CD14-positive monocyte (primary cell): ENCODE data around the gene UBE2O. TPM values are rescaled to one million over a fixed set of nuclear protein-coding genes. Genes with fewer than 3 reads are reported as not detected.

Experiments
- DNase-seq, 3 donors: peaks; one replicate each; pipeline ENCODE4 v3.0.0-alpha.2; 2011 to 2022
- H2AFZ ChIP-seq: 2 replicates; pipeline ENCODE4 v1.6.0; 2012; ENCODE audit warnings: mild to moderate bottlenecking, low read depth, low read length, inconsistent platforms; ENCODE audit not compliant: insufficient read depth, poor library complexity, severe bottlenecking
- H3K27ac ChIP-seq, 2 donors: 1 replicate in 1 of 2; 2 replicates in 1 of 2; pipeline ENCODE4 v1.5.1; 2012 to 2013; ENCODE audit warnings: low read length in 2 of 2, control low read depth in 1 of 2, inconsistent platforms in 1 of 2, low read depth in 1 of 2, mild to moderate bottlenecking in 1 of 2
- H3K27me3 ChIP-seq, 2 donors: one replicate each; pipeline versions ENCODE4 v1.6.0 to v1.6.1; 2011 to 2013; ENCODE audit warnings: low read length in 2 of 2; ENCODE audit not compliant: control insufficient read depth in 2 of 2, insufficient read depth in 2 of 2
- H3K36me3 ChIP-seq, 2 donors: replicated peaks in 1 of 2; 1 replicate in 1 of 2; 2 replicates in 1 of 2; pipeline versions ENCODE4 v1.5.1 to v1.6.1; 2012 to 2013; ENCODE audit warnings: low read length in 2 of 2, control low read depth in 1 of 2, inconsistent platforms in 1 of 2, mild to moderate bottlenecking in 1 of 2; ENCODE audit not compliant: insufficient read depth in 2 of 2, control insufficient read depth in 1 of 2
- H3K4me1 ChIP-seq, 2 donors: 1 replicate in 1 of 2; 2 replicates in 1 of 2; pipeline versions ENCODE4 v1.5.1 to v1.6.1; 2012 to 2013; ENCODE audit warnings: low read length in 2 of 2, control low read depth in 1 of 2, inconsistent platforms in 1 of 2, mild to moderate bottlenecking in 1 of 2, moderate library complexity in 1 of 2; ENCODE audit not compliant: insufficient read depth in 2 of 2, control insufficient read depth in 1 of 2
- H3K4me2 ChIP-seq: replicated peaks from 2 replicates; pipeline ENCODE3; 2012; ENCODE audit warnings: low read length, moderate library complexity, mild to moderate bottlenecking; ENCODE audit not compliant: poor library complexity, severe bottlenecking; ENCODE audit errors: extremely low read depth
- H3K4me3 ChIP-seq, 3 experiments: fragments of 200-600 bp in 1 of 3; sonication (generic) in 1 of 3; replicated peaks in 1 of 3; 1 replicate in 2 of 3; 2 replicates in 1 of 3; pipeline ENCODE4 v1.5.1; 2011 to 2013; ENCODE audit warnings: low read length in 3 of 3, mild to moderate bottlenecking in 3 of 3, control low read depth in 2 of 3, low read depth in 2 of 3, inconsistent platforms in 1 of 3, moderate library complexity in 1 of 3
- H3K79me2 ChIP-seq: 2 replicates; pipeline ENCODE4 v1.6.0; 2012; ENCODE audit warnings: mild to moderate bottlenecking, control low read depth, inconsistent platforms, low read length, moderate library complexity; ENCODE audit not compliant: insufficient read depth
- H3K9ac ChIP-seq: 2 replicates; pipeline ENCODE4 v1.6.0; 2017; ENCODE audit warnings: low read length, mild to moderate bottlenecking; ENCODE audit not compliant: insufficient read depth, poor library complexity, severe bottlenecking
- H3K9me3 ChIP-seq, 2 donors: replicated peaks in 1 of 2; 1 replicate in 1 of 2; 2 replicates in 1 of 2; pipeline versions ENCODE4 v1.5.1 to v1.6.1; 2012 to 2013; ENCODE audit warnings: low read length in 2 of 2, control low read depth in 1 of 2; ENCODE audit not compliant: control insufficient read depth in 1 of 2, insufficient read depth in 1 of 2
- H4K20me1 ChIP-seq: 2 replicates; pipeline ENCODE4 v1.6.0; 2012; ENCODE audit warnings: mild to moderate bottlenecking, low read length, control low read depth, moderate library complexity; ENCODE audit not compliant: insufficient read depth
- H3K27ac Mint-ChIP-seq, 7 donors: one replicate each; pipeline ENCODE4 v1.8.0; 2020; ENCODE audit warnings: mild to moderate bottlenecking in 7 of 7, mixed read lengths in 7 of 7, moderate library complexity in 6 of 7, inconsistent platforms in 2 of 7
- H3K27me3 Mint-ChIP-seq, 3 donors: one replicate each; pipeline ENCODE4 v1.8.0; 2021 to 2022; ENCODE audit warnings: low read depth in 3 of 3, mild to moderate bottlenecking in 3 of 3, mixed read lengths in 3 of 3, moderate library complexity in 3 of 3, inconsistent platforms in 1 of 3
- H3K36me3 Mint-ChIP-seq, 2 donors: one replicate each; pipeline ENCODE4 v1.8.0; 2020; ENCODE audit warnings: mixed read lengths in 2 of 2, inconsistent platforms in 1 of 2, mild to moderate bottlenecking in 1 of 2
- H3K4me1 Mint-ChIP-seq: one replicate; pipeline ENCODE4 v1.8.0; 2020; ENCODE audit warnings: mild to moderate bottlenecking, mixed read lengths
- H3K4me3 Mint-ChIP-seq, 2 donors: one replicate each; pipeline ENCODE4 v1.8.0; 2020; ENCODE audit warnings: mild to moderate bottlenecking in 2 of 2, mixed read lengths in 2 of 2, moderate library complexity in 1 of 2
- H3K9me3 Mint-ChIP-seq, 7 donors: one replicate each; pipeline ENCODE4 v1.8.0; 2020 to 2022; ENCODE audit warnings: mixed read lengths in 7 of 7, mild to moderate bottlenecking in 6 of 7, moderate library complexity in 6 of 7, inconsistent platforms in 2 of 7
- WGBS: methylation state at CpG from one replicate; pipeline ENCODE4 v1.1.5; 2013; ENCODE audit warnings: missing lambda C conversion rate; ENCODE audit not compliant: insufficient coverage; 5-methylcytosine and 5-hydroxymethylcytosine counted together
- intact Hi-C, 2 donors: fragments of 100-400 bp; cut with micrococcal nuclease; formaldehyde crosslinking; loops; one replicate each; pipeline versions ENCODE4 v1.15.0 to v1.15.1; 2023
- polyA plus RNA-seq, 3 donors: library from polyadenylated mRNA; depleted of rRNA in 1 of 3; unstranded in 2 of 3; stranded (reverse) in 1 of 3; fragments of 300-500 nt in 2 of 3; fragments of >200 nt in 1 of 3; fragmentation: Illumina TruSeq in 2 of 3; gene quantifications; 1 replicate in 2 of 3; 2 replicates in 1 of 3; pipeline ENCODE4 v1.2.3, GENCODE V29; 2012 to 2021
- TF ChIP-seq, protein P1 (sequence below): fragments of 200-600 bp; IDR thresholded peaks from one replicate; pipeline ENCODE4 v1.8.0; 2022; ENCODE audit warnings: antibody characterized with exemption, mild to moderate bottlenecking

The UBE2O gene
- polyA plus RNA-seq, 3 donors, result 1.3 to 15.1 (median 4.5) TPM

DNA sequence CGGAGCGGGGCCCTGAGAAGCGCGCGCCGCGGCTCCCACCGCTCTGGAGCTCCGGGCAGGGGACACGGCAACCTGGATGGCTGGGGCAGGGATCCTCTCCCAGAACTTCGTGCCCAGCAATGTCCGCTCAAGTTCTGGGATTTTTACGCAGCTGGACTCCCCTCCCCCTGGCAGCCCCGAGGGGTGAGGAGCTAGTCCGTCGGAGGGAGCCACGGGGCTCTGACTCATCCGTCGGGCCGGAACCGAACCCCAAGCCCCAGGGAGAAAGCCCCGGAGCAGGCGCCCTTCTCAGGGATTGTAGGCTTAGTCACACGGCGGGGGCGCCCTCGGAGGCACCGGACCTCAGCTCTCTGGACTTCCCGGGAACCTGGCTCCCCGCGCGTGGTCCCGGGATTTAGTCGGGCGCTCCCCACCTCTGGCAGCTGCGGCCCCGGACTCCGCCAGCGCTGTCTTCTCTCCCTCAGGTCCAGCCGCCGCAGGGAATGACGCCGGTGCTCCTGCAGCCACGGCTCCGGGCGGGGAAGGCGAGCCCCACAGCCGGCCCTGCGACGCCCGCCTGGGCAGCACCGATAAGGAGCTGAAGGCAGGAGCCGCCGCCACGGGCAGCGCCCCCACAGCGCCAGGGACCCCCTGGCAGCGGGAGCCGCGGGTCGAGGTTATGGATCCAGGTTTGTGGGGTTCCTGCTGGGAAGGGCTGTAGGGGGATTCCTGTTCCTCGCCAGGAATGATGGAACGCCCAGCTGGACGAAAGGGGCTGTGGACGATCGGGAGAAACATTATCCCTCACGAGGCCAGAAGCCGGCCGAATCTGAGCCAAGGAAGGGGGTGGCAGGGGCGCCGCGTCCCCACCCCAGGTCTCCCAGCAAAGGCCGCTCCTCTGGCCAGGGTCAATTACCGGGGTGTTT is 67.7 kb downstream of the UBE2O start:
- peak overlapping the region; percentile 81 to 85 for H3K4me3 Mint-ChIP-seq
- peaks cover 42 to 57% of the 10 kb centered on the region in 2 donors for H3K4me1 ChIP-seq
- peaks cover 2 to 17% (median 8%) of the 10 kb centered on the region in 3 donors for H3K27me3 Mint-ChIP-seq
- no peaks in the 10 kb centered on the region for H3K79me2 ChIP-seq
- peak overlapping the region; percentile 81 for H2AFZ ChIP-seq
- peak overlapping the region in 5 of 7 donors; percentile 64 to 80 (median 72) for H3K27ac Mint-ChIP-seq
- peaks cover 6 to 17% of the 10 kb centered on the region in 2 donors for H3K36me3 Mint-ChIP-seq
- TF ChIP-seq, protein P1, sequence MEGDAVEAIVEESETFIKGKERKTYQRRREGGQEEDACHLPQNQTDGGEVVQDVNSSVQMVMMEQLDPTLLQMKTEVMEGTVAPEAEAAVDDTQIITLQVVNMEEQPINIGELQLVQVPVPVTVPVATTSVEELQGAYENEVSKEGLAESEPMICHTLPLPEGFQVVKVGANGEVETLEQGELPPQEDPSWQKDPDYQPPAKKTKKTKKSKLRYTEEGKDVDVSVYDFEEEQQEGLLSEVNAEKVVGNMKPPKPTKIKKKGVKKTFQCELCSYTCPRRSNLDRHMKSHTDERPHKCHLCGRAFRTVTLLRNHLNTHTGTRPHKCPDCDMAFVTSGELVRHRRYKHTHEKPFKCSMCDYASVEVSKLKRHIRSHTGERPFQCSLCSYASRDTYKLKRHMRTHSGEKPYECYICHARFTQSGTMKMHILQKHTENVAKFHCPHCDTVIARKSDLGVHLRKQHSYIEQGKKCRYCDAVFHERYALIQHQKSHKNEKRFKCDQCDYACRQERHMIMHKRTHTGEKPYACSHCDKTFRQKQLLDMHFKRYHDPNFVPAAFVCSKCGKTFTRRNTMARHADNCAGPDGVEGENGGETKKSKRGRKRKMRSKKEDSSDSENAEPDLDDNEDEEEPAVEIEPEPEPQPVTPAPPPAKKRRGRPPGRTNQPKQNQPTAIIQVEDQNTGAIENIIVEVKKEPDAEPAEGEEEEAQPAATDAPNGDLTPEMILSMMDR, result no peak
- H3K9me3 Mint-ChIP-seq, result peaks cover 0 to 2% (median 0%) of the 10 kb centered on the region in 7 donors
- peak overlapping the region; percentile 82 for H3K4me2 ChIP-seq
- peak; percentile 89 to 97 (median 91) for DNase-seq
- H3K4me3 ChIP-seq, result peak overlapping the region; percentile 42 to 86 (median 75)
- H3K36me3 ChIP-seq, result peaks cover 2 to 8% of the 10 kb centered on the region in 2 donors
- no peaks in the 10 kb centered on the region for H3K9me3 ChIP-seq
- 2% methylated on average over 74 of the region's 74 CpGs for WGBS
- H3K27ac ChIP-seq, result peak overlapping the region in 1 of 2 donors; percentile 90
- H4K20me1 ChIP-seq, result peaks cover 27% of the 10 kb centered on the region
- peaks cover 0 to 11% of the 10 kb centered on the region in 2 donors for H3K27me3 ChIP-seq
- intact Hi-C loops, result loop anchor here (2.0 to 10.0 kb wide), 4 partner anchors 30 to 120 kb away; partner anchors contain the start of genes PRPSAP1 (in 1 of the 2) and RHBDF2 (in 1 of the 2)
- peak overlapping the region; percentile 87 for H3K9ac ChIP-seq
- peaks cover 29% of the 10 kb centered on the region for H3K4me1 Mint-ChIP-seq

DNA sequence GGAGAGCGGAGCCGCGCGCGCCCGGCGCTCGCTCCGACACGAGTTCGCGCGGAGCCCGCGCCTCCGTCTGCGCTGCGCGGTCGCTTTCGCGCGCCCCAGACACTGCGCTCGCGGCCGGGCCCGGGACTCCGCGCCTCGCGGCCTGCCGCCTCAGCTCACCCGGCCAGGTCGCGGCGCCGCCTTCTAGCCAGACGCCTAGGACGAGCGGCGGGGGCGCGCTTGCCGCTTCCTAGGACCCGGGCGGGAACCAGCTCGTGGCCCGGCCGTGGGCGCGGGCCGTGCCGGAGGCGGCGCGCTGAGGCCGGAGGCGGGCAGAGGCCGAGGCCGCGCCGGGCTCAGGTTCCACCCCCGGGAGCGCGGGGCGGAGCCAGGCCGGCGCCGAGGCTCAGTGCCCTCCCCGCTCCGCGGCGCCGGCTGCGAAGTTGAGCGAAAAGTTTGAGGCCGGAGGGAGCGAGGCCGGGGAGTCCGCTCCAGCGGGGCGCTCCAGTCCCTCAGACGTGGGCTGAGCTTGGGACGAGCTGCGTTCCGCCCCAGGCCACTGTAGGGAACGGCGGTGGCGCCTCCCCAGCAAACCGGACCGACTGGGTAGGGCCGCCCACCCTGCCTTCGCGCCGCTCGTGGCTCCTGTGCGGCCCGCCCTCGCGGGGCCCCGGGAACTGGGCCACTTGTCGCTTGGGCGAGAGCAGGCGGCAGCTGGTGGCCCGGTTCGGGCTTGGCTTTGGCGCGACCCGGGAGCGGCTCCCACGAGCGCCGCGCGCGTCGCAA is 68.5 kb downstream of the UBE2O start, which contains the start of gene SPHK1:
SPHK1 (plus strand) TSS at position 388 of the 765 bp plus-strand sequence. CDS start 1,036 bp downstream, outside the sequence.
- H3K9me3 Mint-ChIP-seq, result peaks cover 0 to 2% (median 0%) of the 10 kb centered on the region in 7 donors
- peak within 1 kb of the TSS; percentile 96 to 97 for H3K4me3 Mint-ChIP-seq
- Histone ChIP-seq H3K27me3 (peaks cover 0 to 11% of the 10 kb centered on the region in 2 donors), H3K9me3 (no peaks in the 10 kb centered on the region), H3K4me2 (peak within 1 kb of the TSS; percentile 82), H3K9ac (peak within 1 kb of the TSS; percentile 87), H3K4me1 (peaks cover 42 to 57% of the 10 kb centered on the region in 2 donors), H3K79me2 (no peaks in the 10 kb centered on the region), H3K27ac (peak within 1 kb of the TSS; percentile 90 to 96), H3K36me3 (peaks cover 0 to 4% of the 10 kb centered on the region in 2 donors), H4K20me1 (peaks cover 27% of the 10 kb centered on the region), H3K4me3 (peak within 1 kb of the TSS; percentile 75 to 86 (median 75)), H2AFZ (peak within 1 kb of the TSS; percentile 81)
- H3K27me3 Mint-ChIP-seq, result peaks cover 2 to 17% (median 8%) of the 10 kb centered on the region in 3 donors
- peaks cover 5 to 10% of the 10 kb centered on the region in 2 donors for H3K36me3 Mint-ChIP-seq
- intact Hi-C loops, result loop anchor here in 1 of 2 donors (2.0 to 10.0 kb wide), 3 partner anchors 30 to 120 kb away; partner anchors contain the start of gene RHBDF2
- WGBS, result under 1% methylated on average over 118 of the region's 118 CpGs
- TF ChIP-seq, protein P1, result no peak
- H3K4me1 Mint-ChIP-seq, result peaks cover 29% of the 10 kb centered on the region
- peak; percentile 50 to 65 (median 59) for DNase-seq
- H3K27ac Mint-ChIP-seq, result peak within 1 kb of the TSS; percentile 87 to 97 (median 91)
